HG03575 (cell line): ENCODE measurements around the gene LMO1.

ENCODE experiments used
- ATAC-seq: cut with Tn5 transposase; IDR thresholded peaks from one replicate; pipeline ENCODE4 v1.9.1; 2021; ENCODE audit not compliant: unreplicated experiment, insufficient number of reproducible peaks, low FRiP score; ENCODE audit errors: extremely low read depth

The LMO1 gene

GRCh38 chr11:8263769-8264410, at the start of gene LMO1:
Gene LMO1 (minus strand): TSS chr11:8263878. CDS start chr11:8263362, 516 bp downstream.
- ATAC-seq: no peak

DNA sequence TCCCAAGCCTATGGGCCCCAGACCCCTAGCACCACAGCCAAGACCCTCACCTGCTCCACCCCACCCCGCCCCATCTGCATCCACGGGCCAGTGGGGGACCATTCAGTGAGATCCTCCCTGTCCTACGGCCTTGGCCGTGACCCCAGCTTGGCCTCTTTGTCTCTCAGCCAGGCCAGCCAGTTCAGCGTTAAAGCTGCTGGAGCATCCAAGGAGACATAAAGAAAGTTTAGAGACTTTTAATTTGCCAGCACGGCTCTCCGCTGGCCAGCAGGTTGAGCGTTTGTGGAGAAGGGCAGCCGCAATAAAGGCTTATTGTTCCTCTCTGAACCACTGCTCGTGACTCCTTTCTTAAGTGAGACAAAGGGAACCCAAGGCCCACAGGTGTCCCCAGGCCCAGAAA, 49.3 kb upstream of the LMO1 start:
- no peak for ATAC-seq

GRCh38 chr11:8311366-8311765, 47.7 kb upstream of the LMO1 start:
- no peak for ATAC-seq

GRCh38 chr11:8310743-8311298, 47.1 kb upstream of the LMO1 start:
- ATAC-seq: no peak

- ATAC-seq: no peak
These were observed 46.2 kb upstream of the LMO1 start for GRCh38 chr11:8309862-8310261.

- no peak for ATAC-seq
These were observed 45.6 kb upstream of the LMO1 start for GRCh38 chr11:8309311-8309710.

GRCh38 chr11:8307601-8308000, 43.9 kb upstream of the LMO1 start:
- no peak for ATAC-seq

DNA sequence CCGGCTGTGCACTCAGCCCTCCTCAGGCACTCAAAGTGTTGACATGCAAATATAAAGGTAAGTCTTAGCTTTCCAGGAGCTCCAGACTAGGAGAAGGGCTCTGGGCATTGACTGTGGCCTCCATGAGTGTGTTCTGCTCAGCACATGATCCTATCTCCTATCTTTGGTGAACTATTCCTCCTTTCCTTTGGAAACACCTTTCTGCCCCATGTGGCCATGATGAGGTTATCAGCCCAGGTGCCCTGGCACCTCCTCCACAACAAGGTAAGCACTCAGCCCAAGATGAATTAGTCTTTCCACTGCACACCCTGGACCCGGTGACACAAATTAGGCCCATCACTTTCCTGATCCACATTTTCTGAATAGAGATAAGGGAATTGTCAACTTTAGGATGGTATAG, 37.9 kb upstream of the LMO1 start:
- no peak for ATAC-seq

DNA sequence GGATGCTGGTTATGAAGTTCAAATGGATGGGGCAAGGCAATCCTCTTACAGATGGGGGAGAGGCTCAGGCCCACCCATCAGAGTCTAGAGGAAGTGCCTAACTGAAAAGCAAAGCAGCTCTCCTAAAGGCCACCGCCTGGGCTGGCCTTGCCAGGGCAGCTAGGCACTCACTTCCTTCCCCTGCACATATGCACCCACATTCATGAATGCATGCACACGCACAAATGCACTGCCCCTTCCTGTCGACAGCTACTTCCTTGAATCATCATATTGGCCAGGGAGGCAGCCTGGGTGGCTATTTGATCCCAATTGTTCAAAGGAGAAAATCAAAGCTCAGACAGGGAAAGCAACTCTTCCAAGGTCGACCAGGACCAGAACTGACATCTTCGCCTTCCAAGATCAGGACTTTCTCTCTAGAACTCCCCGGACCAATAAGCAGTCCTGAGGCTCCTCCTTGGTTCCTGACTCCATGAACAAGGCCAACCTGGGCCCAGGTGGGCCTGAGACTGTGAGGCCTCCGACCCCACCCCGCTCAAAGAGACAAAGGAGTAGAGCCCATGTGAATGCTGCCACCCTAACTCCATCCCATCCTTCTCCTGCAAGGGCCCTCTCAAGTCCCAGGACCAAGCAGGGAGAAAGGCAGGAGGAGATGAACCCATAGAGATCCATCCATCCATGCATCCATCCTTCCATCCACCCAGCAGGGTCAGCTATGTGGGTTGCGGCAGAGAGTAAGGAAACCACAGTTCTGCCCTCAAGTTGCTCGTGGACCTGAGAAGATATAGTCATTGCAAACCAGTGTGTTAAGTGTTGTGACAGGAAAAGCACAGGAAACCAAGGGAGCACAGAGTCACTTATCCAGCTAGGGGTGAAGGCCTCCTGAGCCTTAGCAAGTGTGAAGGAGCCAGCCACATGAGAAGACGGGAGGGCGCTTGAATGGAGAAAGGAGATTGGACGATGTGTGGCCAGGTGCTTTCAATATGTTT, 35.4 kb upstream of the LMO1 start:
- no peak for ATAC-seq

DNA sequence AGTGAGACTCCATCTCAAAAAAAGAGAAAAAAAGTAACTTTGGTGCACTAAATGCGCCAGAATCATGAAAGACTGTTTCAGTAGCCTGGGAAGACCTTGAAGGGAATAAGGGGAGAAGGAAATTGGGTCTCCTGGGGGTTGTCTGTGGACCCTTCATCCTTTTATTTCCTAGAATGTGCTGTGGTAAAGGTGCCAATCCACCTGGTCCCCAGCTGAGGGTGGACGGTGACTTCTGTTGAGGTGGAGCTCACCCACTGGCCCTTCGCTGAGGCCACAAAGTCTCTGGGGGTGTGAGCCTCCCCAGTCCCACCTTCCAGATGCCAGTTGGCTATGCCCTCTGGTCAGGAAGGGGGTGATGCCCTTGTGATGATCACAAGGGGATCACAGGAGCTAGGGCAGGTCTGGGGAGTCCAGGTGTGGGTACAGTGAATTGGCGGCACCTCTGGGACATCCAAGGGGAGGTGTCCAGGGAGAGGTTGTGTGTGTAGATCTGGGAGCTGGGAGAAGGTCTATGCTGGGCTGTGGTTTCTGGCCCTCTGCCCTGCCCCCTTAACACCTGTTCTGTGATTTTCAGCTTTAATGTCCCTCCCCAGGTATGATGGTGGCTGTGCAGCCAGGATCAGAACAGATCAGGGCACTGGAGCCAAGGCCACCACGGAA, 34.2 kb upstream of the LMO1 start:
- no peak for ATAC-seq

DNA sequence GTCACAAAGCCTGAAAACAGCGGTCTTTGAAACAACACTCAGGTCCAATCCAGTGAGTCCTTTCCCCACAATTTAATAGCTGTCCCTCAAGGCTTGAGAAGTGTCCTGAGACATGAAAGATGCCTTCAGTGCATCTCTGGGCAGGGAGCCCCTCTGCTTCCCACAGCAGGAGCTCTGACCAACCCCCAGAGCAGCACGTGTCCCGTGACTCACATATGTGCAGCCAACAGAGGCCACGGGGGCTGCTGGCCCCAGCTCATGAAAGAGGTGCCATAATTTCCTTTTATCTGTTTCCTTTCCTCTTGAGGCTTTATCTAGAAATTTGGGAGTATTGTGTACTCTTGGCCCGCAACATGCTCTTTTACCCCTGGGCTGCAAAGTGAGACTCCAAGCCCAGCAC, 33.2 kb upstream of the LMO1 start:
- ATAC-seq: no peak

GRCh38 chr11:8296038-8296649, 32.5 kb upstream of the LMO1 start:
- ATAC-seq: no peak

DNA sequence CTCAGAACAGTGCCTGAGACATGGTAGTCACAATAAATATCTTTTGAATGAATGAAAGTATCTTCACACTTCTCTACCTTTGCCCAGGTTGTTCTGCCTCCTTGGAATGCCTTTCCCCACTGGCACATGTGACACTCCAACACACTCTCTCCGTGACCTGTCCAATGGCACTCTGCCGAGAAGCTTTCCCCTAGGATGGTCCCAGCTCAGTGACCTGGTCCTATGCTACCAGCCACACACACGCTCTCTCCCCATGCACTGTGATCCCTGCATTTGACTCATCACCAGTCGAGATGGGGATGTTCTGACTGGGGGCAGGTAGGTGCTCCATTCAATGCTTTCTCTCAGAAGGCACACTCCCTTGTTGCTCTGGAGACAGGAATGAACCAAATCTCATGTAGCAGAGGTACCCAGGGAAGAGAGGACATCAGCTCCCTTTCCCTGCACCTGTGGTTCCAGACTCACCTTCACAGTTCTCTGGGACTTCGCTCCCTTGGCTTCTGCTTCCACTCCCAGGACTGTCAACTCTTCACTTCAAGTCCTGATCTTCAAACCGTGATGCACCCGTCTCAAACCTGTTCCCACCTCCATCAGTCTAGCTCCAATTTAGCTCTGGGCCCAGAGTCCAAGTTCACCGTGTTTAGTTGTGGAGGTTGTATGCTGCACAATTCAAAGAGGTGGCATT, 30.7 kb upstream of the LMO1 start:
- no peak for ATAC-seq

- ATAC-seq: no peak
These were observed 29.5 kb upstream of the LMO1 start for GRCh38 chr11:8293171-8293570.

GRCh38 chr11:8292351-8292750, 28.7 kb upstream of the LMO1 start:
- ATAC-seq: no peak

- ATAC-seq: no peak
These were observed 28.0 kb upstream of the LMO1 start for GRCh38 chr11:8291421-8292350.

DNA sequence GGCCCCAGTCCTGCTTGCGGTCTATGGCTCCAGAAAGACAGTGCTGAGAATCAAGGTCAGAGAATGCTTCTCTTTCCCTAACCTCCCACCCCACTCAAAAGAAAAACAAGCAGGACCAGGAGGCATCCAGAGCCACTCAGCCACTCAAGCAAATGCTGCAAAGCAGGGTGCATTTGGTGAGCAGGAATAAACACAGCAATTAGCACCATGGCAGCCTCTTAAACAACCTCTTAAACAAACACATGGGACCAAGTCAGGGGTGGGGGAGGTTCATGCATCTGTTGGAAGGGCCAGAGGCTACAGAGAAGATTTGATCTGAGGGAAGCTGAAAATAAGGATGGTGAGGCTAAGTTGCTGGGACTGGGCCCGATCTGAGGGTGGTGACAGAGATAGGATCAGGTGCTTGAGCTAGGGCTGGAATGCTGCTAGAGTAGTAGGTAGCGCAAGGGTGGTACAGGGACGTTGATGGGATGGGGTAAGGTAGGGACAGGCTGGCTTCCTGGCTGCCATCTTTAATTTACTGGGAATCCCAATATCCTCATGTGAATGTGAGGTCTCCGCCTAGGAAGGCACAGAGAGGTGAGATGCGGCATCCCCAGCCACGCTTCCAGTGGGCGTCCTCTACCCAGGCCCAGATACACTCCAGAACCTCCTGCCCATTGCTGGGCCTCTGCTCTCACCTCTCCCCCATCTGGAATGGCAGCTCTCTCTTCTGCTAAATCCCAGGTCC, 26.6 kb upstream of the LMO1 start:
- no peak for ATAC-seq
